SK-N-SH treated with all-trans-retinoic acid at 6 μM for 48 hours (cell line): ENCODE results near the gene NCMAP.

Source experiments
- ATAC-seq: fragments of 200-7000 bp; cut with Tn5 transposase; 3 replicates; pipeline ENCODE4 v1.9.1; 2020; ENCODE audit warnings: mild to moderate bottlenecking, moderate library complexity
- ARNTL ChIP-seq: fragments of 450-650 bp; formaldehyde crosslinking; IDR thresholded peaks from 2 replicates; pipeline ENCODE4 v1.5.0; 2020; ENCODE audit warnings: low read depth, mild to moderate bottlenecking, moderate library complexity, borderline replicate concordance
- CSDC2 ChIP-seq: fragments of 250-450 bp; sonication (Bioruptor Pico); IDR thresholded peaks from 2 replicates; pipeline ENCODE4 v1.5.0; 2020; ENCODE audit warnings: mild to moderate bottlenecking, moderate library complexity
- GLIS3 ChIP-seq: fragments of 250-450 bp; sonication (Bioruptor Pico); IDR thresholded peaks from 2 replicates; pipeline ENCODE4 v1.5.0; 2020; ENCODE audit warnings: mild to moderate bottlenecking, moderate library complexity
- ISL1 ChIP-seq: fragments of 250-450 bp; sonication (Bioruptor Pico); IDR thresholded peaks from 2 replicates; pipeline ENCODE4 v2.1.2; 2022; ENCODE audit warnings: mild to moderate bottlenecking, moderate library complexity
- OSR1 ChIP-seq: fragments of 250-450 bp; sonication (Bioruptor Pico); IDR thresholded peaks from 2 replicates; pipeline ENCODE4 v1.8.0; 2022; ENCODE audit warnings: moderate library complexity, mild to moderate bottlenecking, inconsistent platforms
- PATZ1 ChIP-seq: fragments of 250-450 bp; sonication (Bioruptor Pico); IDR thresholded peaks from 2 replicates; pipeline ENCODE4 v1.8.0; 2020; ENCODE audit warnings: mild to moderate bottlenecking, moderate library complexity, borderline replicate concordance
- POU6F1 ChIP-seq: fragments of 250-450 bp; sonication (Bioruptor Pico); IDR thresholded peaks from 2 replicates; pipeline ENCODE4 v1.8.0; 2021; ENCODE audit warnings: low read depth, mild to moderate bottlenecking, moderate library complexity, borderline replicate concordance
- PPARA ChIP-seq: fragments of 250-450 bp; sonication (Bioruptor Pico); IDR thresholded peaks from 2 replicates; pipeline ENCODE4 v1.5.0; 2020; ENCODE audit warnings: mild to moderate bottlenecking, borderline replicate concordance
- TSHZ2 ChIP-seq: fragments of 250-450 bp; sonication (Bioruptor Pico); IDR thresholded peaks from 2 replicates; pipeline ENCODE4 v1.5.0; 2020; ENCODE audit warnings: mild to moderate bottlenecking, moderate library complexity
- ZC3H10 ChIP-seq: fragments of 250-450 bp; sonication (Bioruptor Pico); IDR thresholded peaks from 2 replicates; pipeline ENCODE4 v1.5.1; 2021; ENCODE audit warnings: mild to moderate bottlenecking, moderate library complexity
- ZFP3 ChIP-seq: fragments of 250-450 bp; sonication (Bioruptor Pico); IDR thresholded peaks from 2 replicates; pipeline ENCODE4 v1.5.0; 2020; ENCODE audit warnings: mild to moderate bottlenecking, moderate library complexity
- ZFP30 ChIP-seq: fragments of 450-650 bp; formaldehyde crosslinking; IDR thresholded peaks from 2 replicates; pipeline ENCODE4 v1.5.0; 2022; ENCODE audit warnings: mild to moderate bottlenecking, moderate library complexity
- ZNF565 ChIP-seq: fragments of 450-650 bp; formaldehyde crosslinking; conservative IDR thresholded peaks from 2 replicates; pipeline ENCODE4 v1.5.0; 2020; ENCODE audit warnings: low read depth, mild to moderate bottlenecking, moderate library complexity
- ZNF70 ChIP-seq: fragments of 450-650 bp; formaldehyde crosslinking; IDR thresholded peaks from 2 replicates; pipeline ENCODE4 v1.5.0; 2020; ENCODE audit warnings: mild to moderate bottlenecking, moderate library complexity
- ZNF8 ChIP-seq: fragments of 450-650 bp; formaldehyde crosslinking; IDR thresholded peaks from 2 replicates; pipeline ENCODE4 v1.5.0; 2020; ENCODE audit warnings: mild to moderate bottlenecking, moderate library complexity

The NCMAP gene

GRCh38 chr1:24652382-24652781 is 96.5 kb downstream of the NCMAP start (continued):
- TF ChIP-seq ZNF565 (CRISPR knock-in tag) (no peak), CSDC2 (CRISPR knock-in tag) (no peak)

DNA sequence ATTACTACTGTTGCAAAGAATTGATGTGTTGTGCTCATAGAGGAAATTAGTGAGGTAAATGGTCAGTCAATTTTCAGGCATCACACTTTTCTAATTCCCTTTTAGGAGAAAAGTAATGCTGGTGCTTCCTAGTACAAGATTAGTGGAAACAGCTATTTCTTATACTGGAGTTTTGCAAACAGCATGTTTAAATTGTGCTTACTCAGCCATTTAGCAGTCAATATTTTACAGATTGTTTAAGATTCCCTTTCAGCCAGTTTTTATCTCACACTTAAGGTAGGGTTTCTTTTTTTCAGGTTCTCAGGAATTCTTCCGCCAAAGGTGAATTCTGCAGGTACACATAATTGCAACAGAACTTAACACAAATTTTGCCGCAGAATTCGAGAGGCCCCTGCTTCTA is 98.1 kb downstream of the NCMAP start:
- TF ChIP-seq PATZ1 (CRISPR knock-in tag) (no peak), OSR1 (CRISPR knock-in tag) (no peak), ZFP3 (no peak), TSHZ2 (CRISPR knock-in tag) (no peak), POU6F1 (no peak), CSDC2 (CRISPR knock-in tag) (no peak), ZNF565 (CRISPR knock-in tag) (no peak), ISL1 (CRISPR knock-in tag) (no peak), ZNF70 (no peak), ZFP30 (CRISPR knock-in tag) (no peak), ZNF8 (CRISPR knock-in tag) (no peak)

DNA sequence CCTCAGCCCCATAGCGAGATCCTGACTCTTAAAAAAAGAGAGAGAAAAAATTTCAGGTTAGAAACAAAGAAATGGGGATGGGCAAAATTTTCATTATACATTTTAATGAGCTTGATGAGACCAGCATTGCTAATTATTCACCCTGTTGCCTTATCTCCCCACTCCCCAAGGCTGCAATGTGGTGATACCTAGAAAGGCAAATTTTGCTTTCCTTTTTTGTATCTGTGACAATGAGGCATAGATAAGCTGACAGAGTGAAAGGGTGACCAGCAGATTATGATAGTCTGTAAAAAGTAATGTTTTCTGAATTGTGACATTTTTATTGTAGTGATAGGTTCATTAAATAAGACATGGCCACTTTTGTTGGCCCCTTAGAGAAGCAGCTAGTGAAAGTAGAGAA is 100.2 kb downstream of the NCMAP start:
- ATAC-seq, result no peak
- TF ChIP-seq ZNF70 (no peak), GLIS3 (CRISPR knock-in tag) (no peak), ZC3H10 (no peak), PATZ1 (CRISPR knock-in tag) (no peak), PPARA (CRISPR knock-in tag) (no peak)

More for the DNA sequence above, 98.1 kb downstream of the NCMAP start:
- ATAC-seq, result no peak

- TF ChIP-seq POU6F1, result no peak
- TF ChIP-seq ARNTL, result no peak
- no peak for TF ChIP-seq ZFP30 (CRISPR knock-in tag)
- TF ChIP-seq, all 23 proteins: peak for 0
- no peak for ATAC-seq
Observed at GRCh38 chr1:24657781-24658180, 101.9 kb downstream of the NCMAP start.
